OCI-M1 (cell line): ENCODE measurements around the gene CCDC116.
A peak's percentile ranks its signal among the peaks of the same experiment; 100 is the strongest.
"Not testable (repeated sequence)": the region's sequence is repeated elsewhere in the genome, so short reads cannot be mapped to it uniquely, and the experiment has no call there.

Experiments used
- DNase-seq: peaks from one replicate; lab custom pipeline; 2025; lab: John Stamatoyannopoulos, UW

Gene CCDC116

DNA sequence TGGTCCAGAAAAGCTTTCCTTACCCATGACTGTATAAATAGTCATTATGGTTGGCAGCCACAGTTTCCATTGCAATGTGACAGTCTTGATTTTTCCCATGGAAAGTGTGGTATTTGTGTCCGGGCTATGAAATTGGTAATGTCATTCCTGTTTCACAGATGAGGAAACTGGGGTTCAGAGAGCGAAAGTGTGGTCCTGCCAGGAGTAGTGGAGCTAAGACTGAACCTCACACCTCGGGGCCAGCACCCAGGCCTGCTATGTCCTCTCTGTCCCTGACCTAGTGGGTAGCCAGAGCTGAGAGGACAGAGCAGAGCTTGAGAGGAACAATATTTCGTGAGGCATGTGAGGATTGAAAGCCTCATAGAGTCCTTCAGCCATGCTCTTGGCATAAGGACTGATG lies 1.5 kb upstream of the CCDC116 start:
- DNase-seq, result no peak

- no peak for DNase-seq
These were observed 371 bp downstream of the CCDC116 start for GRCh38 chr22:21632931-21633330.

DNA sequence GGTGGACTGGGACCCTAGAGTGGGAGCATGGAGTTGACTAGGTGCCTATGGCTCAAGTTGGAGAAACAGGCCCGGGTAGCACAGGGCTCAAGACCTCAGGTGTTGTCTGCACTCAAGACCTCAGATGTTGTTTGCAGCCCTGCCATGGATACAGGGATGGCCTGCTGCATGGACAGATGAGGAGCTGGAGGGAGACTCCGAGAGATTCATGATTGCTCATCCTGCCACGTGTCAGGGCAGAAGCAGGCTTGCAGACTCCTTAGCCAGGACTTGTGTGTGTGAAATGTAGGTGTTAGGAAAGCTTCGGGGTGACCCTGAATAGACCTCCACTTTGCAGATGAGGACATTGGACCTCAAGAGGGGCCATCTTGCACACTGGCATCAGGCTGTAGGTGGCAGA lies 921 bp downstream of the CCDC116 start:
- no peak for DNase-seq

- DNase-seq, result no peak
These were observed 1.5 kb downstream of the CCDC116 start for GRCh38 chr22:21634081-21634480.

GRCh38 chr22:21634844-21635243 lies 2.3 kb downstream of the CCDC116 start:
- DNase-seq, result no peak

DNA sequence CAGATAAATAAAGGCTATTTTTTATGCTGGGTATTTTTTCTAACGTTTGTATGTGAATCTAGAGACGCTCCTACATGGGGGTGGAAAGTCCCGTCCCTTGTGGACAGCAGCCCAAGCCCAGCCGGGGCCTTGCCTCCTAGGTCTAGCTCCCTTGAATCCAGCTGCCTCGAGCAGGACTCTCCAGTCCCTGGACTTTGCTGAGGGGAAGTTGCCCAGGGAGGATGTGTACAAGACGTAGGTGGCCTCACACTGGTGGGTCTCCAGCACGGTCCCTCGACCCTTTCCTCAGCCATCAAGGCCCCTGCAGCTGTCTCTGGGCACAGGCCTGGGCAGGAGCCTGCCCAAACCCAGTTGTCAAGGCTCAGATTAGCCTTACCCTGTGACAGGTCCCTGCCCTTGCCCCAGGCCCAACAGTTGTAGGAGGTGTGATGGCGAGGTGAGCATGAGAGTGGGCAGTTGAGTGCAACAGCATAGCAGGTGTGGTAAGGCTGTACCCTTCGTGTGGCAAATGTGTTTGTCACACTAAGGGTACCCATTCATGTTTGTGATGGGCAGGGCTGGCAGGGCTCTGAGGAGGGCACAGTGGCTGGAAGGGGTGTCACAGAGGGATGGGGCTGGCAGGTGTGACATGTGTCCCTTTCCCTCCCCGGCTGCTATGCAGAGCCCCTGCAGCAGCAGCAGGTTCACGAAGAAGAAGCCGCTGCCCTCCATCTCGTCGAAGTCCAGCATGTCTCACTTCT lies 3.4 kb downstream of the CCDC116 start:
- DNase-seq, result no peak

DNA sequence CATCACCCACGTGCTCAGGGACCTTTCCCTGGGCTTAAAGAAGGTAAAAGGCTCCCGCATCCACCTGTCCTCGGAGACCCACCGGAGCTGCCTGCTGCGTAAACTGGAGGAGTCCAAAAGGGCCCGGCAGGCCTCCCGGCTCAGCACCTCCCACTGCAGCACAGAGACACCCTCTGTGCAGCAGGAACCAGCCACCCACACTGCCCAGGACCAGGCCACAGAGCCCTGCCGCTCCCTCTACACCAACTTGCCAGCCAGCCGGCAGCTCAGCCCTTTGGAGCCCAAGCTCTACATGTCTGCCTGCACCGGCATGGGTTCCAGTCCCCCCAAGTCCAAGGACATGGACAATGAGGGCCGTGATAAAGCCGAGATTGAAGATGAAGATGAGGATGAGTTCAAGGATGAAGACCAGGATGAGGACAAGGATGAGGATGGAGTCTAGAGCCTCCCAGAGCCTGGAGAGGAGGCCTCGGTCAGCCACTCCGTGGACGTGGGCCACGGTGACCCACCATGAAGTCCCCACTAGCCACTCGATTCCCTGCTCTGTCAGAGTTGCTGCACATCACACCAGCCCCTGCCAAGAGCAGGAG lies 4.2 kb downstream of the CCDC116 start:
- no peak for DNase-seq

GRCh38 chr22:21637450-21637849 lies 4.9 kb downstream of the CCDC116 start:
- peak; percentile 29 for DNase-seq

GRCh38 chr22:21639359-21639758 lies 6.8 kb downstream of the CCDC116 start:
- DNase-seq, result no peak

DNA sequence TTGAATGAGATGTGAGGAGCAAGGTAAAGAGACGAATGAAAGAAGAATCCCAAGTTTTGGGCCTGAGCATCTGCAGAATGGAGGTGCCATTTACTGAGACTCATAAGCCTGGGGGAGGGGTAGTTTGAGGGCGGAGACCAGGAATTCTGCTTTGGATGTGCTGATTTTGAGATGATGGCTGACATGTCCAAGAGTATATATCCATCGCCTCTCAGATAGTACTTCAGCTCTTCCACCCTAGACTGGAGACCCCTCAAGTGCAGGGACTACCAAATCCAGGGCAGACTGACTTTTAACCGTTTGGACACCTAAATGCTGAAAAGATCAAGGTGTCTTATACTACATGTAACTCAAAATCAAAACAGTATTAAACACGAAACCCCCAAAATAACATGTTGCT lies 8.2 kb downstream of the CCDC116 start:
- DNase-seq, result no peak

GRCh38 chr22:21641417-21641788 lies 8.8 kb downstream of the CCDC116 start:
- peak; percentile 94 for DNase-seq

- DNase-seq, result peak; percentile 100
These were observed 9.4 kb downstream of the CCDC116 start, which contains the start of gene SDF2L1 for GRCh38 chr22:21641789-21642583. SDF2L1 (plus strand) TSS chr22:21642302; CDS start chr22:21642337, 35 bp downstream.

DNA sequence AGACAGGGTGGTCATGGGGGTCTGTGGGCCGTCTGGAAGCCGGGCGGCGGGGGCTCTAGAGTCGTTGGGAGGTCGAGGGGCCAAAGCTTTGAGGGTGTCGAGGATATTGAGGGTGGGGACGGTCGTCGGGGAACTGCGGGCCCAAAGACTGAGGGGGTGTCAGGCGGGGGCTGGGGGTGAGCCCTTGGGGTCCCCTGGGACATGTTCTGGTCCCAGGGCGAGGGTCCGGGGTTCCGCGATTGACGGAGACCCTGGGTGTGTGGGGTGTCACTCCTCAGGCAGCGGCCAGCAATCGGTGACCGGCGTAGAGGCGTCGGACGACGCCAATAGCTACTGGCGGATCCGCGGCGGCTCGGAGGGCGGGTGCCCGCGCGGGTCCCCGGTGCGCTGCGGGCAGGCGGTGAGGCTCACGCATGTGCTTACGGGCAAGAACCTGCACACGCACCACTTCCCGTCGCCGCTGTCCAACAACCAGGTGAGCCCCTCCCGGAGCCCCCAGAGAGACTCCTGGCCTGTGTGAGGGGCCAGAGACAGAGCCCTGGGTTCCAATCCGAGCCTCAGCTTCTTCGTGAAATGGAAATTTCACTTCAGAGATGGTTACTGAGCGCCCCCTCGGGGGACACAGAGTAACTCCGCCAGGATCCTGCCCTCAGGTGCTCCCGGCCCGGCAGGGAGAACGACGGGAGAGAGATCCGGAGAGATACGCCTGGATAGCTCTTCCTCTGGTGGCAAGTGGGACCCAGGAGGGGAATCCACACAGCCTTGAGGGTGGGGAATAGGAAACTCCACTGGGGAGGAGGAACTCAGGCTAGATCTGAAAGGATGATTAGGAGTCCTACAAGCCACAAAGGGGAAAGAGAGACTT lies 10.3 kb downstream of the CCDC116 start:
- peak; percentile 91 for DNase-seq

DNA sequence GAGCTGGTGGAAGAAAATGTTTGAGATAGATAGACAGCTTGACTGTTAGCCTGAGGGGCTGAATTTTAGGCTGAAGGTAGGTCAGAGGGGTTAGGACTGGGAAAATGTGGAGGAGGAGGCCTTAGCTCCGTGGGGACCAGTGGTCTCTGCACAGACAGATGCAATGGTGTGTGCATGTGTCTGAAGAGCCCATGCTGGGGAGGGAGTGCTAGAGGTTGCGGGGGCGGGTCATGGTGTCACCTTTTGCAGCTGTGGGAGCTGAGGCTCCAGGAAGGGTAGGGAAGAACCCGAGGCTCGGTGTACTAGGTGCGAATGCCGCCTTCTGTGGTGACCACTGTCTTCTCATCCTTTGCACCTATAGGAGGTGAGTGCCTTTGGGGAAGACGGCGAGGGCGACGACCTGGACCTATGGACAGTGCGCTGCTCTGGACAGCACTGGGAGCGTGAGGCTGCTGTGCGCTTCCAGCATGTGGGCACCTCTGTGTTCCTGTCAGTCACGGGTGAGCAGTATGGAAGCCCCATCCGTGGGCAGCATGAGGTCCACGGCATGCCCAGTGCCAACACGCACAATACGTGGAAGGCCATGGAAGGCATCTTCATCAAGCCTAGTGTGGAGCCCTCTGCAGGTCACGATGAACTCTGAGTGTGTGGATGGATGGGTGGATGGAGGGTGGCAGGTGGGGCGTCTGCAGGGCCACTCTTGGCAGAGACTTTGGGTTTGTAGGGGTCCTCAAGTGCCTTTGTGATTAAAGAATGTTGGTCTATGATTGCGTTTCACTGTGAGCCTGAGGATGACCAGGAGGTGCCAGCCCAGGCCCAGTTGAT lies 11.2 kb downstream of the CCDC116 start:
- no peak for DNase-seq

DNA sequence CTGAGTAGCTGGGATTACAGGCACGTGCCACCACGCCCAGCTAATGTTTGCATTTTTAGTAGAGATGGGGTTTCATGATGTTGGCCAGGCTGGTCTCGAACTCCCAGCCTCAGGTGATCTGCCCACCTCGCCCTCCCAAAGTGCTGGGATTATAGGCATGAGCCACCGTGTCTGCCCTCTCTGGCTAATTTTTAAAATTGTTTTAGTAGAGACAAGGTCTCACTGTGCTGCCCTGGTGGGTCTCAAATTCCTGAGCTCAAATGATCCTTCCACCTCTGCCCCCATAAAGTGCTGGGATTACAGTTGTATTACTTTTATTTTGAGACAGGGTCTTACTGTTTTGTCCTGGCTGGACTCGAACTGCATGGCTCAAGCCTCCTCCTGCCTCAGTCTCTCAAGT lies 13.0 kb downstream of the CCDC116 start:
- DNase-seq, result not testable (repeated sequence)

- DNase-seq, result peak; percentile 96
These were observed 14.3 kb downstream of the CCDC116 start for GRCh38 chr22:21646608-21647590.

DNA sequence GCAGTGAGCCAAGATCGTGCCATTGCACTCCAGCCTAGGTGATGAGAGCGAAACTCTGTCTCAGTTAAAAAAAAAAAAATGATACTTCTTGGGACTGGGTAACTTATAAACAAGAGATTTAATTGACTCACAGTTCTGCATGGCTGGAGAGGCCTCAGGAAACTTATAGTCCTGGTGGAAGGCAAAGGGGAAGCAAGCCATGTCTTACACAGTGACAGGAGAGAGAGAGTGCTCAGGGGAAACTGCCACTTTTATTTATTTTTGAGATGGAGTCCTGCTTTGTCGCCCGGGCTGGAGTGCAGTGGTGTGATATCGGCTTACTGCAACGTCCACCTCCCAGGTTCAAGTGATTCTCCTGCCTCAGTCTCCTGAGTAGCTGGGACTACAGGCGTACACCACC lies 17.7 kb downstream of the CCDC116 start:
- no peak for DNase-seq

GRCh38 chr22:21650823-21651520 lies 18.4 kb downstream of the CCDC116 start:
- peak; percentile 65 for DNase-seq

GRCh38 chr22:21651521-21652009 lies 19.0 kb downstream of the CCDC116 start:
- no peak for DNase-seq
